GM19395 (cell line): ENCODE data around the gene KLHL17.

Experiments
- ATAC-seq: cut with Tn5 transposase; IDR thresholded peaks from one replicate; pipeline ENCODE4 v1.9.1; 2021; ENCODE audit warnings: mild to moderate bottlenecking, moderate library complexity; ENCODE audit not compliant: unreplicated experiment

Gene KLHL17

GRCh38 chr1:1013922-1014648 lies 53.7 kb downstream of the KLHL17 start:
- no peak for ATAC-seq

GRCh38 chr1:1014799-1015681 lies 54.7 kb downstream of the KLHL17 start:
- ATAC-seq: no peak
